ENCODE data around the gene TMEM212.
"Not testable (repeated sequence)": the region's sequence is repeated elsewhere in the genome, so short reads cannot be mapped to it uniquely, and the experiment has no call there.

DNA sequence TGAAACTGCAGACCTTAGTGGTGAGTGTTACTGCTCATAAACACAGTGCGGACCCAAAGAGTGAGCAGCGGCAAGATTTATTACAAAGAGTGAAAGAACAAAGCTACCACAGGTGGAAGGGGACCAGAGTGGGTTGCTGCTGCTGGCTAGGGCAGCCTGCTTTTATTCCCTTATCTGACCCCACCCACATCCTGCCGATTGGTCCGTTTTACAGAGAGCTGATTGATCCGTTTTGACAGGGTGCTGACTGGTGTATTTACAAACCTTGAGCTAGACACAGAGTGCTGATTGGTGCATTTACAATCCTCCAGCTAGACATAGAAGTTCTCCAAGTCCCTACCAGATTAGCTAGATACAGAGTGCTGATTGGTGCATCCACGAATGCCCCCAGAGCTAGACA lies 63.4 kb downstream of the TMEM212 start:
- not testable (repeated sequence) for TF ChIP-seq POLR2AphosphoS5, EP300 (IDR thresholded peaks at IDR 0.05)
- TF ChIP-seq, protein P1, sequence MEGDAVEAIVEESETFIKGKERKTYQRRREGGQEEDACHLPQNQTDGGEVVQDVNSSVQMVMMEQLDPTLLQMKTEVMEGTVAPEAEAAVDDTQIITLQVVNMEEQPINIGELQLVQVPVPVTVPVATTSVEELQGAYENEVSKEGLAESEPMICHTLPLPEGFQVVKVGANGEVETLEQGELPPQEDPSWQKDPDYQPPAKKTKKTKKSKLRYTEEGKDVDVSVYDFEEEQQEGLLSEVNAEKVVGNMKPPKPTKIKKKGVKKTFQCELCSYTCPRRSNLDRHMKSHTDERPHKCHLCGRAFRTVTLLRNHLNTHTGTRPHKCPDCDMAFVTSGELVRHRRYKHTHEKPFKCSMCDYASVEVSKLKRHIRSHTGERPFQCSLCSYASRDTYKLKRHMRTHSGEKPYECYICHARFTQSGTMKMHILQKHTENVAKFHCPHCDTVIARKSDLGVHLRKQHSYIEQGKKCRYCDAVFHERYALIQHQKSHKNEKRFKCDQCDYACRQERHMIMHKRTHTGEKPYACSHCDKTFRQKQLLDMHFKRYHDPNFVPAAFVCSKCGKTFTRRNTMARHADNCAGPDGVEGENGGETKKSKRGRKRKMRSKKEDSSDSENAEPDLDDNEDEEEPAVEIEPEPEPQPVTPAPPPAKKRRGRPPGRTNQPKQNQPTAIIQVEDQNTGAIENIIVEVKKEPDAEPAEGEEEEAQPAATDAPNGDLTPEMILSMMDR (IDR thresholded peaks at IDR 0.05), result not testable (repeated sequence)

Measured in sigmoid colon (tissue), 4 donors.